HepG2 (cell line): ENCODE measurements around the gene C3orf22. TPM values are rescaled to one million over a fixed set of nuclear protein-coding genes. Genes with fewer than 3 reads are reported as not detected.

Experiments used
- BCL6 ChIP-seq: IDR thresholded peaks from 2 replicates; pipeline ENCODE4 v1.6.1; 2016; ENCODE audit warnings: missing genetic modification reagents, missing compliant biosample characterization
- GTF3A ChIP-seq: sonication (generic); formaldehyde crosslinking; conservative IDR thresholded peaks from 2 replicates; pipeline ENCODE4 v1.4.0; 2020; ENCODE audit warnings: mild to moderate bottlenecking, missing genetic modification reagents
- HDAC6 ChIP-seq: fragments of 200-600 bp; sonication (generic); IDR thresholded peaks from 2 replicates; pipeline ENCODE4 v1.7.0; 2017; ENCODE audit warnings: mild to moderate bottlenecking, antibody characterized with exemption, low read length, low read depth
- HNRNPK ChIP-seq: fragments of 200-400 bp; formaldehyde crosslinking; IDR thresholded peaks from 2 replicates; pipeline ENCODE4 v1.6.1; 2018; ENCODE audit warnings: low read length, low read depth, moderate library complexity, mild to moderate bottlenecking; ENCODE audit not compliant: poor library complexity, severe bottlenecking
- IKZF1 ChIP-seq: fragments of 450-650 bp; IDR thresholded peaks from 2 replicates; pipeline ENCODE4 v1.7.1; 2016
- NCOA2 ChIP-seq: sonication (generic); formaldehyde crosslinking; IDR thresholded peaks from 2 replicates; pipeline ENCODE4 v1.8.0; 2022; ENCODE audit warnings: inconsistent platforms
- PCBP1 ChIP-seq: fragments of 200-400 bp; formaldehyde crosslinking; IDR thresholded peaks from 2 replicates; pipeline ENCODE4 v1.6.1; 2017; ENCODE audit warnings: mild to moderate bottlenecking, low read depth, low read length, borderline replicate concordance
- SALL2 ChIP-seq: sonication (generic); formaldehyde crosslinking; IDR thresholded peaks from 2 replicates; pipeline ENCODE4 v1.8.1; 2023; ENCODE audit warnings: mild to moderate bottlenecking, missing genetic modification reagents, inconsistent platforms
- SMAD9 ChIP-seq: sonication (generic); formaldehyde crosslinking; IDR thresholded peaks from 2 replicates; pipeline ENCODE4 v1.5.1; 2020; ENCODE audit warnings: mild to moderate bottlenecking, missing genetic modification reagents
- SRSF4 ChIP-seq: fragments of 200-400 bp; formaldehyde crosslinking; IDR thresholded peaks from one replicate; pipeline ENCODE4 v1.6.1; 2018; ENCODE audit warnings: mild to moderate bottlenecking, low read depth, low read length, moderate library complexity; ENCODE audit not compliant: poor library complexity, severe bottlenecking
- TAF15 ChIP-seq: fragments of 200-400 bp; formaldehyde crosslinking; IDR thresholded peaks from one replicate; pipeline ENCODE4 v1.6.1; 2018; ENCODE audit warnings: mild to moderate bottlenecking, low read depth, low read length; ENCODE audit not compliant: poor library complexity, severe bottlenecking
- ZC3H4 ChIP-seq: sonication (generic); formaldehyde crosslinking; IDR thresholded peaks from 2 replicates; pipeline ENCODE4 v1.4.0; 2020; ENCODE audit warnings: missing genetic modification reagents, borderline replicate concordance
- ZNF251 ChIP-seq: sonication (generic); formaldehyde crosslinking; IDR thresholded peaks from 2 replicates; pipeline ENCODE4 v1.9.0; 2021; ENCODE audit warnings: mild to moderate bottlenecking, missing genetic modification reagents
- ZNF660 ChIP-seq: sonication (generic); formaldehyde crosslinking; IDR thresholded peaks from 2 replicates; pipeline ENCODE4 v1.5.1; 2020; ENCODE audit warnings: mild to moderate bottlenecking, low read depth, missing genetic modification reagents, borderline replicate concordance
- ZNF724P ChIP-seq: sonication (generic); formaldehyde crosslinking; IDR thresholded peaks from 2 replicates; pipeline ENCODE4 v1.8.0; 2022; ENCODE audit warnings: missing genetic modification reagents, borderline replicate concordance
- ZNF782 ChIP-seq: sonication (generic); formaldehyde crosslinking; IDR thresholded peaks from 2 replicates; pipeline ENCODE4 v1.4.0; 2020; ENCODE audit warnings: missing genetic modification reagents, mild to moderate bottlenecking, borderline replicate concordance
- ZNF883 ChIP-seq: sonication (generic); formaldehyde crosslinking; IDR thresholded peaks from 2 replicates; pipeline ENCODE4 v1.5.1; 2020; ENCODE audit warnings: mild to moderate bottlenecking, missing genetic modification reagents; ENCODE audit errors: not compliant biosample characterization
- polyA plus RNA-seq, 8 experiments: library from polyadenylated mRNA; depleted of rRNA in 3 of 8; stranded (reverse) in 7 of 8; unstranded in 1 of 8; fragments of >200 nt; fragmentation: Illumina TruSeq in 4 of 8; extraction: Trizol in 4 of 8; gene quantifications; 2 replicates each; pipeline versions ENCODE4 v1.2.1 to v1.2.3, GENCODE V29; 2011 to 2016; ENCODE audit warnings: low read depth in 4 of 8, missing spikeins in 1 of 8, mixed read lengths in 1 of 8; ENCODE audit not compliant: insufficient read depth in 1 of 8
- total RNA-seq, 5 experiments: library from RNA; depleted of rRNA; stranded (reverse); fragments of >200 nt; fragmentation: Illumina TruSeq; extraction: Trizol; gene quantifications; 2 replicates each; pipeline ENCODE4 v1.2.3, GENCODE V29; 2016; ENCODE audit warnings: low read depth in 1 of 5
- TF ChIP-seq, protein P1 (sequence below): sonication (generic); formaldehyde crosslinking; IDR thresholded peaks from 2 replicates; pipeline ENCODE4 v1.8.0; 2022; ENCODE audit warnings: mild to moderate bottlenecking, missing genetic modification reagents, borderline replicate concordance
- TF ChIP-seq, protein P2 (sequence below): sonication (generic); formaldehyde crosslinking; IDR thresholded peaks from 2 replicates; pipeline ENCODE4 v1.8.1; 2023; ENCODE audit warnings: mild to moderate bottlenecking, moderate library complexity, missing genetic modification reagents
- TF ChIP-seq, protein P3 (sequence below): sonication (generic); formaldehyde crosslinking; IDR thresholded peaks from 2 replicates; pipeline ENCODE4 v1.4.0; 2020; ENCODE audit warnings: missing genetic modification reagents
- TF ChIP-seq, protein P4 (sequence below): sonication (generic); formaldehyde crosslinking; IDR thresholded peaks from 2 replicates; pipeline ENCODE4 v1.4.0; 2020; ENCODE audit warnings: missing genetic modification reagents
- TF ChIP-seq, protein P5 (sequence below): sonication (generic); formaldehyde crosslinking; IDR thresholded peaks from 2 replicates; pipeline ENCODE4 v1.4.0; 2020; ENCODE audit warnings: missing genetic modification reagents; ENCODE audit errors: not compliant biosample characterization

The C3orf22 gene
- total and polyA plus RNA-seq, 2 of the 13 experiments (the other 11 are each of a cell fraction or from before 2014, with no cell fraction given): not detected

DNA sequence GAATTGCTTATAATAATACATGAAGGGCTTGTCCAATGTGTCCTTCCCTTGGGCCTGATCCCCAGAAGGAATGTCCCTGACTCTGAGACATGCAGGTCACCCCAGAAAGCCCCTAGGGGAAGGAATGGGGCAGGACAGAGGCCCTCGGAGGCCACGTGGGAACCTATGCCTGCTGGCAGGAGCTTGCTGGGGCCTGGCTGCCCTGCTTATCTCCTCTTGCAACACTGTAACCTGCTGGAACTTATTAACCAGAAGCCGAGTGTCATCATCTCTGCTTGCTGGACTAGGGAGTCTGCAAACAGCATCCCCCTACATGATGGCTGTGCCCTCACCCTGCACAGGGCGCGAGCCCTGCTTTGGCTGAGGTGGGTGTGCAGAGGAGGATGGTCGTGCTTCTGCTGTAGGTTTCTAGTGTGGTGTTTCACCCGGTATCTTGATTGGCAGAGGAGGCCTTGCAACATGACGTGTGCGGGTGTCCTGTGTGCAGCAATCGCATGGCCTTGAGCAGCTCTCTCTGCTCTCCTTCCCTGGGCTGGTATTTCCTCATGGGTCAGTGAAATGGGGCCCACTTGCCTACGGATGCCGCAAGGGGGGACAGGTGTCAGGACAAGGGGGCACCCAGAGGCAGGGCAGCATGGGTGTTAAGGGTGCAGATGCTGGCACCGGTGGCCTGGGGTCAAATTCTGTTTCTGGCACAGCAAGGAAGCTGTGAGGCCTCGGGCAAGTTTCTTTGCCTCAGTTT is 29.8 kb downstream of the C3orf22 start (continued):
- TF ChIP-seq ZNF251 (CRISPR knock-in tag) (no peak), ZNF782 (CRISPR knock-in tag) (peak; percentile 71; the same call in 1 of the 2 replicates), HNRNPK (no peak), PCBP1 (no peak), ZNF724P (CRISPR knock-in tag) (peak; percentile 75; the same call in 1 of the 2 replicates), NCOA2 (CRISPR knock-in tag) (peak; percentile 83), HDAC6 (no peak), SALL2 (CRISPR knock-in tag) (peak; percentile 75), ZC3H4 (CRISPR knock-in tag) (0 out of 2 replicates have a peak, but pooled peaks have one; percentile 59), IKZF1 (no peak), SMAD9 (CRISPR knock-in tag) (no peak), GTF3A (no peak), TAF15 (no peak), BCL6 (CRISPR knock-in tag) (peak; percentile 53; the same call in 1 of the 2 replicates), ZNF883 (CRISPR knock-in tag) (peak; percentile 52), ZNF660 (no peak), SRSF4 (no peak)
- TF ChIP-seq, protein P1, sequence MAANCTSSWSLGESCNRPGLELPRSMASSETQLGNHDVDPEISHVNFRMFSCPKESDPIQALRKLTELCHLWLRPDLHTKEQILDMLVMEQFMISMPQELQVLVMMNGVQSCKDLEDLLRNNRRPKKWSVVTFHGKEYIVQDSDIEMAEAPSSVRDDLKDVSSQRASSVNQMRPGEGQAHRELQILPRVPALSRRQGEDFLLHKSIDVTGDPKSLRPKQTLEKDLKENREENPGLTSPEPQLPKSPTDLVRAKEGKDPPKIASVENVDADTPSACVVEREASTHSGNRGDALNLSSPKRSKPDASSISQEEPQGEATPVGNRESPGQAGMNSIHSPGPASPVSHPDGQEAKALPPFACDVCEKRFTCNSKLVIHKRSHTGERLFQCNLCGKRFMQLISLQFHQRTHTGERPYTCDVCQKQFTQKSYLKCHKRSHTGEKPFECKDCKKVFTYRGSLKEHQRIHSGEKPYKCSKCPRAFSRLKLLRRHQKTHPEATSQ (CRISPR knock-in tag): no peak
- TF ChIP-seq, protein P2, sequence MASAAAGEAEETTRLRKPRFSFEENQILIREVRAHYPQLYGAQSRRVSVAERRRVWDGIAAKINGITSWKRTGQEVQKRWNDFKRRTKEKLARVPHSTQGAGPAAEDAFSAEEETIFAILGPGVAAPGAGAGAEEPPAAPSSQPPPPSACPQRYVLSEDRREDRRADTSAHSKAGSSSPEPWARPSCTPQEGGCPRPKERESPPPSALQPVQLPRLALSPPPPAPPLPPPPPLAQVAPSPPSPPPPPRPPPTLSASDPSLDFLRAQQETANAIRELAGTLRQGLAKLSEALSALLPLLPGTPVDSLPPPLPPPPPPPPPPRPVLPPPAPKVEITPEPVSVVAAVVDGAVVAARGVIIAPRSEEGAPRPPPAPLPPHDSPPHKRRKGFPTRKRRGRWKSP (CRISPR knock-in tag): peak; percentile 74; the same call in 1 of the 2 replicates
- TF ChIP-seq, protein P3, sequence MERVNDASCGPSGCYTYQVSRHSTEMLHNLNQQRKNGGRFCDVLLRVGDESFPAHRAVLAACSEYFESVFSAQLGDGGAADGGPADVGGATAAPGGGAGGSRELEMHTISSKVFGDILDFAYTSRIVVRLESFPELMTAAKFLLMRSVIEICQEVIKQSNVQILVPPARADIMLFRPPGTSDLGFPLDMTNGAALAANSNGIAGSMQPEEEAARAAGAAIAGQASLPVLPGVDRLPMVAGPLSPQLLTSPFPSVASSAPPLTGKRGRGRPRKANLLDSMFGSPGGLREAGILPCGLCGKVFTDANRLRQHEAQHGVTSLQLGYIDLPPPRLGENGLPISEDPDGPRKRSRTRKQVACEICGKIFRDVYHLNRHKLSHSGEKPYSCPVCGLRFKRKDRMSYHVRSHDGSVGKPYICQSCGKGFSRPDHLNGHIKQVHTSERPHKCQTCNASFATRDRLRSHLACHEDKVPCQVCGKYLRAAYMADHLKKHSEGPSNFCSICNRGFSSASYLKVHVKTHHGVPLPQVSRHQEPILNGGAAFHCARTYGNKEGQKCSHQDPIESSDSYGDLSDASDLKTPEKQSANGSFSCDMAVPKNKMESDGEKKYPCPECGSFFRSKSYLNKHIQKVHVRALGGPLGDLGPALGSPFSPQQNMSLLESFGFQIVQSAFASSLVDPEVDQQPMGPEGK (CRISPR knock-in tag): peak; percentile 84
- TF ChIP-seq, protein P4, sequence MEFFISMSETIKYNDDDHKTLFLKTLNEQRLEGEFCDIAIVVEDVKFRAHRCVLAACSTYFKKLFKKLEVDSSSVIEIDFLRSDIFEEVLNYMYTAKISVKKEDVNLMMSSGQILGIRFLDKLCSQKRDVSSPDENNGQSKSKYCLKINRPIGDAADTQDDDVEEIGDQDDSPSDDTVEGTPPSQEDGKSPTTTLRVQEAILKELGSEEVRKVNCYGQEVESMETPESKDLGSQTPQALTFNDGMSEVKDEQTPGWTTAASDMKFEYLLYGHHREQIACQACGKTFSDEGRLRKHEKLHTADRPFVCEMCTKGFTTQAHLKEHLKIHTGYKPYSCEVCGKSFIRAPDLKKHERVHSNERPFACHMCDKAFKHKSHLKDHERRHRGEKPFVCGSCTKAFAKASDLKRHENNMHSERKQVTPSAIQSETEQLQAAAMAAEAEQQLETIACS: peak; percentile 51; the same call in 1 of the 2 replicates
- TF ChIP-seq, protein P5, sequence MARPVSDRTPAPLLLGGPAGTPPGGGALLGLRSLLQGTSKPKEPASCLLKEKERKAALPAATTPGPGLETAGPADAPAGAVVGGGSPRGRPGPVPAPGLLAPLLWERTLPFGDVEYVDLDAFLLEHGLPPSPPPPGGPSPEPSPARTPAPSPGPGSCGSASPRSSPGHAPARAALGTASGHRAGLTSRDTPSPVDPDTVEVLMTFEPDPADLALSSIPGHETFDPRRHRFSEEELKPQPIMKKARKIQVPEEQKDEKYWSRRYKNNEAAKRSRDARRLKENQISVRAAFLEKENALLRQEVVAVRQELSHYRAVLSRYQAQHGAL (CRISPR knock-in tag): no peak
